ENCODE results near the gene TRIM44. TPM values are rescaled to one million over a fixed set of nuclear protein-coding genes. Genes with fewer than 3 reads are reported as not detected.

Gene TRIM44
- total RNA-seq, 1 experiment from 2014 or later, result 33.4 TPM

DNA sequence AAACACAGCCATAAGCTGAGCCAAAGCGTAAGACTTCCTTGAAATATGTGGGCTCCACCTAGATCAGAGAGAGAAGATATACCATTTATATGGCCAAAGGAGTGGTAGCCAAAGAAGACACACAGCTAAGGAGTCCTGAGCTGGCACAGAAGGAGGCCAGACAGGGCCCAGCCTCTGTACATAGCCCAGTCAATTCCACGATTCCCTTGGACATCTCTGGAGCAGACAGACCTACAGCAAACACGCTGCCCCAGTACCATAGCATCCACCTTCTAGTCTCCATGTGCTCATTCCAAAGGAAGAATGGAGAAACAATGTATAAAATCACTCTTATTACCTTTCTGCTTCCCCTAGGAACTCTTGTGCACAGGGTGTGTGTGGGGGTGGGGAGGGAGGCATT, 179.2 kb downstream of the TRIM44 start:
- no peak for TF ChIP-seq REST (IDR thresholded peaks at IDR 0.05; ENCODE audit: low read depth)
- TF ChIP-seq, protein P1, sequence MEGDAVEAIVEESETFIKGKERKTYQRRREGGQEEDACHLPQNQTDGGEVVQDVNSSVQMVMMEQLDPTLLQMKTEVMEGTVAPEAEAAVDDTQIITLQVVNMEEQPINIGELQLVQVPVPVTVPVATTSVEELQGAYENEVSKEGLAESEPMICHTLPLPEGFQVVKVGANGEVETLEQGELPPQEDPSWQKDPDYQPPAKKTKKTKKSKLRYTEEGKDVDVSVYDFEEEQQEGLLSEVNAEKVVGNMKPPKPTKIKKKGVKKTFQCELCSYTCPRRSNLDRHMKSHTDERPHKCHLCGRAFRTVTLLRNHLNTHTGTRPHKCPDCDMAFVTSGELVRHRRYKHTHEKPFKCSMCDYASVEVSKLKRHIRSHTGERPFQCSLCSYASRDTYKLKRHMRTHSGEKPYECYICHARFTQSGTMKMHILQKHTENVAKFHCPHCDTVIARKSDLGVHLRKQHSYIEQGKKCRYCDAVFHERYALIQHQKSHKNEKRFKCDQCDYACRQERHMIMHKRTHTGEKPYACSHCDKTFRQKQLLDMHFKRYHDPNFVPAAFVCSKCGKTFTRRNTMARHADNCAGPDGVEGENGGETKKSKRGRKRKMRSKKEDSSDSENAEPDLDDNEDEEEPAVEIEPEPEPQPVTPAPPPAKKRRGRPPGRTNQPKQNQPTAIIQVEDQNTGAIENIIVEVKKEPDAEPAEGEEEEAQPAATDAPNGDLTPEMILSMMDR (IDR thresholded peaks at IDR 0.05 in 2 of 3, conservative IDR thresholded peaks at IDR 0.05 in 1 of 3; ENCODE audit: borderline replicate concordance in 1 of 3, insufficient read depth in 1 of 3, low read depth in 2 of 3, low read length in 2 of 3), result no peak
- TF ChIP-seq, protein P2, sequence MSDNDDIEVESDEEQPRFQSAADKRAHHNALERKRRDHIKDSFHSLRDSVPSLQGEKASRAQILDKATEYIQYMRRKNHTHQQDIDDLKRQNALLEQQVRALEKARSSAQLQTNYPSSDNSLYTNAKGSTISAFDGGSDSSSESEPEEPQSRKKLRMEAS (IDR thresholded peaks at IDR 0.05), result no peak
- no peak for TF ChIP-seq CBX3 (IDR thresholded peaks at IDR 0.05; ENCODE audit: low read depth)
- TF ChIP-seq SRF (IDR thresholded peaks at IDR 0.05; ENCODE audit: low read depth), result no peak
- TF ChIP-seq SIN3A (IDR thresholded peaks at IDR 0.05; ENCODE audit: low read depth), result no peak
- no peak for TF ChIP-seq TCF7L2 (IDR thresholded peaks at IDR 0.05; ENCODE audit: borderline replicate concordance, extremely low read depth, insufficient read depth, insufficient read length)
- TF ChIP-seq EGR1 (IDR thresholded peaks at IDR 0.05; ENCODE audit: low read depth), result no peak
- no peak for TF ChIP-seq CEBPB (IDR thresholded peaks at IDR 0.05; ENCODE audit: low read depth)
- no peak for TF ChIP-seq ZFX (IDR thresholded peaks at IDR 0.05)
- no peak for TF ChIP-seq RAD21 (IDR thresholded peaks at IDR 0.05; ENCODE audit: low read depth)
- TF ChIP-seq, protein P3, sequence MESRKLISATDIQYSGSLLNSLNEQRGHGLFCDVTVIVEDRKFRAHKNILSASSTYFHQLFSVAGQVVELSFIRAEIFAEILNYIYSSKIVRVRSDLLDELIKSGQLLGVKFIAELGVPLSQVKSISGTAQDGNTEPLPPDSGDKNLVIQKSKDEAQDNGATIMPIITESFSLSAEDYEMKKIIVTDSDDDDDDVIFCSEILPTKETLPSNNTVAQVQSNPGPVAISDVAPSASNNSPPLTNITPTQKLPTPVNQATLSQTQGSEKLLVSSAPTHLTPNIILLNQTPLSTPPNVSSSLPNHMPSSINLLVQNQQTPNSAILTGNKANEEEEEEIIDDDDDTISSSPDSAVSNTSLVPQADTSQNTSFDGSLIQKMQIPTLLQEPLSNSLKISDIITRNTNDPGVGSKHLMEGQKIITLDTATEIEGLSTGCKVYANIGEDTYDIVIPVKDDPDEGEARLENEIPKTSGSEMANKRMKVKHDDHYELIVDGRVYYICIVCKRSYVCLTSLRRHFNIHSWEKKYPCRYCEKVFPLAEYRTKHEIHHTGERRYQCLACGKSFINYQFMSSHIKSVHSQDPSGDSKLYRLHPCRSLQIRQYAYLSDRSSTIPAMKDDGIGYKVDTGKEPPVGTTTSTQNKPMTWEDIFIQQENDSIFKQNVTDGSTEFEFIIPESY (IDR thresholded peaks at IDR 0.05; ENCODE audit: extremely low read depth, insufficient replicate concordance, low read length), result no peak
- no peak for TF ChIP-seq FOSL1 (IDR thresholded peaks at IDR 0.05; ENCODE audit: low read depth)
- no peak for TF ChIP-seq JUND (IDR thresholded peaks at IDR 0.05)
- no peak for TF ChIP-seq YY1 (IDR thresholded peaks at IDR 0.05; ENCODE audit: extremely low read depth, insufficient replicate concordance, low read depth, low read length)
- no peak for TF ChIP-seq EZH2phosphoT487 (IDR thresholded peaks at IDR 0.05; ENCODE audit: borderline replicate concordance)
- TF ChIP-seq POLR2A (IDR thresholded peaks at IDR 0.05; ENCODE audit: borderline replicate concordance, extremely low read depth, insufficient read depth, insufficient read length), result no peak
- no peak for TF ChIP-seq POLR2AphosphoS5 (IDR thresholded peaks at IDR 0.05; ENCODE audit: low read depth, low read length)
- no peak for TF ChIP-seq ATF3 (IDR thresholded peaks at IDR 0.05)
- no peak for TF ChIP-seq SP1 (IDR thresholded peaks at IDR 0.05; ENCODE audit: low read depth)
- intact Hi-C loops (cut with micrococcal nuclease), result no loop called here
- ATAC-seq (no peak), DNase-seq (ENCODE audit: low read depth, low spot score) (no peak)
- CTCF ChIA-PET, result interaction anchor here (3.0 kb wide), 1 partner anchor 20 kb away, joined by 16 read pairs; no protein-coding TSS in a partner anchor
- no peak overlapping the region for H3K27ac ChIP-seq (ENCODE audit: low read depth, low read length)
- RAD21 ChIA-PET (ENCODE audit: low non-redundant PET in 1 of 2, low total read pairs in 2 of 2, uncharacterized antibody in 2 of 2, unreplicated experiment in 2 of 2), result no interaction called here
- no peak overlapping the region for H3K4me2 ChIP-seq (ENCODE audit: low read length)
- H3K79me2 ChIP-seq (ENCODE audit: insufficient read depth, low read length), result no peaks in the 10 kb centered on the region
- H3K9me2 ChIP-seq (ENCODE audit: insufficient read depth), result no peaks in the 10 kb centered on the region
- H3K36me3 ChIP-seq (ENCODE audit: control insufficient read depth in 1 of 2, insufficient read depth in 2 of 2, low read length in 2 of 2), result no peaks in the 10 kb centered on the region
- H3K27me3 ChIP-seq (ENCODE audit: insufficient read depth, low read length), result peaks cover 6% of the 10 kb centered on the region; the same call in 1 of the 2 replicates
- POLR2A ChIA-PET, result no interaction called here
- no peaks in the 10 kb centered on the region for H3K9me3 ChIP-seq (ENCODE audit: control insufficient read depth in 1 of 2, insufficient read depth in 1 of 2, low read depth in 1 of 2, low read length in 2 of 2)
- H2AFZ ChIP-seq (ENCODE audit: low read depth, low read length, poor library complexity, severe bottlenecking), result no peak overlapping the region
- no peak overlapping the region for H3K9ac ChIP-seq (ENCODE audit: low read length)
- H4K20me1 ChIP-seq (ENCODE audit: insufficient read depth), result no peaks in the 10 kb centered on the region
- no peaks in the 10 kb centered on the region for H3K4me1 ChIP-seq (ENCODE audit: control insufficient read depth in 1 of 2, insufficient read depth in 2 of 2, low read length in 2 of 2)
- H3K4me3 ChIP-seq (replicated peaks in 1 of 2; ENCODE audit: low read depth in 1 of 2, low read length in 2 of 2), result no peak overlapping the region
- no TSS peak for BruUV-seq (replicated peaks)

Data from HCT116 (cell line).